ENCODE data around the gene MCC.

DNA sequence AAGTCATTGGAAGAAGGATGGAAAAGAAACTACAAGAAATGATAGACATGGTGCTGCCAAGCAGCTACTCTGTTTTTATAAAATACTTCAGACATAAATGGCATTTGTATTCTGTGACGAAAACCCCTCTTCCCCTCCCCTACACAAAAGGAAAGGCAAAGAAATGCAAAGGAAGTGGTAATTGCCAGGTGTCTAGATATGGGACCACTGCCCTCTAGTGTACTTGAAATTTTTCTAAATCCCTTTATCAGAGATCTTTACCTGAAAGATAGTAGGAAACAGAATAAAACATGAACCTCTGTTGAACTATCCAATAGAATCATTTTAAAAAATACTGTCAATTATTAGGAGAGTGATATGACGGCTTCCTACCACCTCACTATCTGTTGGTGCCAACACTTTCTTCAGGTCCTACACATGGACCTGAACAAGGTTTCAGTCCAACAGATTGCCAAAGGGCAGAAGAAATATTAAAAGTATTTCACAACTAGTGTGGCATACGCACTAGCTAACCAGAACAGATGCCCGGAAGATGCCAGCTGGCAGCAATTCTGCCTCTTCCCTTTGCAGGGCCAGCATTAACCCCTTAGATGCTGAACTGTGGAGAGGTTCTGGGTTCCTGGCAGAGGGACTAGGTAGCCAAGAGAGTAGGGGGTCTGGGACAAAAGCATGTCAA is 157.6 kb downstream of the MCC start:
- TF ChIP-seq, protein P1, sequence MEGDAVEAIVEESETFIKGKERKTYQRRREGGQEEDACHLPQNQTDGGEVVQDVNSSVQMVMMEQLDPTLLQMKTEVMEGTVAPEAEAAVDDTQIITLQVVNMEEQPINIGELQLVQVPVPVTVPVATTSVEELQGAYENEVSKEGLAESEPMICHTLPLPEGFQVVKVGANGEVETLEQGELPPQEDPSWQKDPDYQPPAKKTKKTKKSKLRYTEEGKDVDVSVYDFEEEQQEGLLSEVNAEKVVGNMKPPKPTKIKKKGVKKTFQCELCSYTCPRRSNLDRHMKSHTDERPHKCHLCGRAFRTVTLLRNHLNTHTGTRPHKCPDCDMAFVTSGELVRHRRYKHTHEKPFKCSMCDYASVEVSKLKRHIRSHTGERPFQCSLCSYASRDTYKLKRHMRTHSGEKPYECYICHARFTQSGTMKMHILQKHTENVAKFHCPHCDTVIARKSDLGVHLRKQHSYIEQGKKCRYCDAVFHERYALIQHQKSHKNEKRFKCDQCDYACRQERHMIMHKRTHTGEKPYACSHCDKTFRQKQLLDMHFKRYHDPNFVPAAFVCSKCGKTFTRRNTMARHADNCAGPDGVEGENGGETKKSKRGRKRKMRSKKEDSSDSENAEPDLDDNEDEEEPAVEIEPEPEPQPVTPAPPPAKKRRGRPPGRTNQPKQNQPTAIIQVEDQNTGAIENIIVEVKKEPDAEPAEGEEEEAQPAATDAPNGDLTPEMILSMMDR (IDR thresholded peaks at IDR 0.05; ENCODE audit: poor library complexity): peak; percentile 64
- TF ChIP-seq EZH2 (IDR thresholded peaks at IDR 0.05; ENCODE audit: borderline replicate concordance): no peak
- TF ChIP-seq EZH2phosphoT487 (IDR thresholded peaks at IDR 0.05; ENCODE audit: low read depth, severe bottlenecking, unreplicated experiment): no peak

All from hepatocyte (in vitro differentiated cells).